Astrocyte (in vitro differentiated cells and primary cell): ENCODE data around the gene MSH5.

Experiments
- EZH2 ChIP-seq: IDR thresholded peaks from 2 replicates; pipeline ENCODE4 v1.6.1; 2012; ENCODE audit warnings: mild to moderate bottlenecking, low read length, inconsistent platforms; ENCODE audit not compliant: insufficient read depth
- TF ChIP-seq, protein P1 (sequence below): IDR thresholded peaks from 2 replicates; pipeline ENCODE4 v1.5.1; 2011; ENCODE audit warnings: low read depth, mild to moderate bottlenecking, inconsistent platforms, low read length, moderate library complexity; ENCODE audit not compliant: insufficient read depth

DNA sequence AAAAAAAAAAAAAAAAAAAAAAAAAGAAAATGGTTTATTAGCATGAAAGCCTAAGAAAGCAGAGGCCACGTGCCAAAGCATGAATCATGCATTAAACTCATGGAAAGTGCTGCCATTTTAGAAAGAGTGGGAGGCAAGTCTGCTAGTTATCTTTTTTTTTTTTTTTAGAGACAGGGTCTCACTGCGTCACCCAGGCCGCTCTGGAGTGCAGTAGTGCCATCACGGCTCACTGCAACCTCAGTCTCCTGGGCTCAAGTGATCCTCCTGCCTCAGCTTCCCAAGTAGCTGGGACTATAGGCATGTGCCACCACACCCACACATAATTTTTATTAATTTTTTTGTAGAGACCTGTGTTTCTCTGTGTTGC lies 32.2 kb downstream of the MSH5 start:
- TF ChIP-seq, protein P1, sequence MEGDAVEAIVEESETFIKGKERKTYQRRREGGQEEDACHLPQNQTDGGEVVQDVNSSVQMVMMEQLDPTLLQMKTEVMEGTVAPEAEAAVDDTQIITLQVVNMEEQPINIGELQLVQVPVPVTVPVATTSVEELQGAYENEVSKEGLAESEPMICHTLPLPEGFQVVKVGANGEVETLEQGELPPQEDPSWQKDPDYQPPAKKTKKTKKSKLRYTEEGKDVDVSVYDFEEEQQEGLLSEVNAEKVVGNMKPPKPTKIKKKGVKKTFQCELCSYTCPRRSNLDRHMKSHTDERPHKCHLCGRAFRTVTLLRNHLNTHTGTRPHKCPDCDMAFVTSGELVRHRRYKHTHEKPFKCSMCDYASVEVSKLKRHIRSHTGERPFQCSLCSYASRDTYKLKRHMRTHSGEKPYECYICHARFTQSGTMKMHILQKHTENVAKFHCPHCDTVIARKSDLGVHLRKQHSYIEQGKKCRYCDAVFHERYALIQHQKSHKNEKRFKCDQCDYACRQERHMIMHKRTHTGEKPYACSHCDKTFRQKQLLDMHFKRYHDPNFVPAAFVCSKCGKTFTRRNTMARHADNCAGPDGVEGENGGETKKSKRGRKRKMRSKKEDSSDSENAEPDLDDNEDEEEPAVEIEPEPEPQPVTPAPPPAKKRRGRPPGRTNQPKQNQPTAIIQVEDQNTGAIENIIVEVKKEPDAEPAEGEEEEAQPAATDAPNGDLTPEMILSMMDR: no peak
- no peak for TF ChIP-seq EZH2
